NCI-H2196 (cell line): Measurements from ENCODE around the gene BHLHE23.
"Not testable (repeated sequence)": the region's sequence is repeated elsewhere in the genome, so short reads cannot be mapped to it uniquely, and the experiment has no call there.

Experiments
- DNase-seq: peaks from one replicate; lab custom pipeline; 2025; ENCODE audit not compliant: unreplicated experiment; lab: John Stamatoyannopoulos, UW

BHLHE23 gene

DNA sequence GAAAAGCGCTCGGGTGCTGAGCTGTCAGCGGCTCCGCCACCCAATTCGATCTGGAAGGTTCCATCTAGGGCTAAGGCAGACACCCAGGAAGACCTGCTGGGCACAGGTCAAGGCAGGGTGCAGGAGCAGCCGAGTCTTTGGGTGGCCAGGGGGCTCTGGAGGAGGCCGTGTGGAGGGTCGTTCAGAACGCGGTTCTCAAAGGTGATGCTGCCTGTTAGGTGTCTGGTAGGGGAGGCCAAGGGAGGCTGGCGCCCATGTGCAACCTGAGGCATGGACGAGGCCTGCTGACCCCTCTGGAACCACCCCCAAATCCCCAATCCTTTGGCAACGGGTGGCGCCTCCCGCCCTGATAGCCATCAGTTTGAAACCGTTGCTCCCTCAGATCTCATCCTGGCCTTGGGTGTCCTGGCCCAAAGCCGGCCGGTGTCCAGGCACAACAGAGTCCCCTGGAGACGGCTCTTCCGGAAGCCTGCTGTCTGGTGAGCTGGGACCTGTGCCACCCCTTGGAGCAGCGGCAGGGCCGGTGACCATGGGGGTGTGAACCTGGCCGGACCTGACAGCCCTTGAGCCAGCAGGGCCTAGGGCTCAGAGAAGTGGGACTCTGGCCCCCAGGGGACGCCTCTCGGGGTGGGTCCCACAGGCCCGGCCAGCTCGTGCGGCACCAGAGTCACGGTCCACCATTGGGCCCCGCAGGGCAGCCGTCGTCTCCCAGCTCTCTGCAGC, 43.7 kb downstream of the BHLHE23 start:
- no peak for DNase-seq

DNA sequence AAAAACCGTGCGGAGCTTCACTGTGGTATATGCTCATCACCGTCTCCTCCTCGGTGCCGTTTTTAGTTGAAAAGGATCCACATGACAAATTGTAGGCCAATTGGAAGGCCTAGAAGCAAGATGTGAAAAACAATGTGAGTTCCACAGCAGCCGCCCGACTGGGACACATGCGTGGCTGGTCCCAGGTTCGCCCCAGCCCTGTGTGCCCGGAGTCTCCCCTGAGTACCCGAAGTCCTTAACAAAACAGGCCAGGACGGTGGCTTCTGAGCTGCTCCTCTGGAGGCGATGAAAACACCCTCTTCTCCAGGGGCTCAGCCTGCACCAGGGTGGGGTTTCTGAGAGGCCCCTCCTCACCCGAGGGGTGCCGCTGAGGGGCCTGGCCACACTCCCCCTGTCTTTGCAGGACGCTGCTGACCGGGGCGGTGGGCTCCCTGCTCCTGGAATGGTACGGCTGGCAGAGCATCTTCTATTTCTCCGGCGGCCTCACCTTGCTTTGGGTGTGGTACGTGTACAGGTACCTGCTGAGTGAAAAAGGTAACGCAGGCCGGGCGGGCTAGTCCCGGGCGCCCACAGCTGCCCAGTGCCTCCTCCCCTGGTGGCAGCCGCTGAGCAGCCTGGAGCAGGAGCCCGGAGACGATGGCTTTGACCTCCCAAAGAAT, 44.4 kb downstream of the BHLHE23 start:
- no peak for DNase-seq

DNA sequence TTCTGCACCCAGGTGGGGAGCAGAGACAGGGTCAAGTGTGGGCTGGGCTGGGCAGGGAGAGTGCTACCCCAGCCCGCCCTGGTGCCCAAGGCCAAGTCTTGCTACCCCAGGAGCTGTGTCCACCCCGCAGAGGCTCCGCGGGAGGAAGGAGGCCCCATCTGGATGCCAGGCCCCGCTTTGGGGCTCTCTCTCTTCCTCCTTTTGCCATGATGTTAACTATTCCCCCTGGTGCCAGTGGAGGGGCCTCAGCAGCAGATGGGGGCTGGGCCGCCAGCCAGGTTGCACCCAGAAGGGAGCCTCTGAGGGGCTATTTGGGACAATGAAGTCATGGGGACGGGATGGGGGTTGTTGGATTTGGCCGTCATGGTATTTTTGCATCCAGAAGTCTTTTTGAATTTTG, 45.0 kb downstream of the BHLHE23 start:
- no peak for DNase-seq

DNA sequence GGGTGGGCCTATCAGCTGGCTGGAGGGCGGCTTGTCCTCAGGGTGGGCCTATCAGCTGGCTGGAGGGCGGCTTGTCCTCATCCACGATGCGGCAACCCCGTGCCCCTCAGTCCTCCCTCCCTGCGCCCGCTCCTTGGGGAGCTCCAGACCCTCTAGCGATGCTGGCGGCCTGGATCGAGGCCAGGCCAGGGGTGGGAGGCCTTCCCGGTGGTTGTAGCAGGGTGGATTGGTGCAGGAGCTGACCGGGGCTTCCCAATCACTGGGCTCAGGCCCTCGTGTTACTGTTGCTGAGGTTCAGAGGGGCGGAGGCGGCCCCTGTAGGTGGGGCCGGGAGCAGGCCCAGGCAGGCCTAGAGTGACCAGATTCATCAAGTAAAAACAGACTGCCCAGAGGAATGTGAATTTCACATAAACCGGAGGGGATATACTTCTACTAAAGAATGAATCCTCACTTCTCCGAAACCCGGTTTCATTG, 45.4 kb downstream of the BHLHE23 start:
- no peak for DNase-seq

DNA sequence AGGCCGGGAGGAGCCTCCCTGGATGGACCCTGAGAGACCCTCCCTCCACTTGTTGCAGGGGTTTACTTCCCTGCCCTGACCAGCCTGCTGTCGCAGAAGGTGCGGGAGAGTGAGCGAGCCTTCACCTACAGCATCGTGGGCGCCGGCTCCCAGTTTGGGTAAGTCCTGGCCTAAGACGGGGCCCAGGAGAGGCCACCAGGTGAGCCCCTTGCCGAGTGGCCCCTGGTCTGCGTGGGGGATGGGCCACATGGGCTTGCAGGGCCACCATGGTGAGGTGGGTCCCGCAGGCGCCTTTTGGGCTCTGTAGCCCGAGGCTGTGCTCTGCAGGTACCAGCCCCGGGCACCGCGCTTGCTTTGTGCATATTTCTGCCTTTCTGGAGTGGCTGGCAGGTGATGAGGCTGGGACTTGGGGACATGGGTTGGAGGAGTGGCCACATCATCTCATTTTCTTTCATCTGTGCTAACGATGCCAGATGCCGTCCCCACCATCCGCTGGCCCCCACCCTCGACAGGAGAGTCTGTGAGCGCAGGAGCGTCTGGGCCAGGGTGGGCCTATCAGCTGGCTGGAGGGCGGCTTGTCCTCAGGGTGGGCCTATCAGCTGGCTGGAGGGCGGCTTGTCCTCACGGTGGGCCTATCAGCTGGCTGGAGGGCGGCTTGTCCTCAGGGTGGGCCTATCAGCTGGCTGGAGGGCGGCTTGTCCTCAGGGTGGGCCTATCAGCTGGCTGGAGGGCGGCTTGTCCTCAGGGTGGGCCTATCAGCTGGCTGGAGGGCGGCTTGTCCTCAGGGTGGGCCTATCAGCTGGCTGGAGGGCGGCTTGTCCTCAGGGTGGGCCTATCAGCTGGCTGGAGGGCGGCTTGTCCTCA, 46.1 kb downstream of the BHLHE23 start:
- DNase-seq = not testable (repeated sequence)

DNA sequence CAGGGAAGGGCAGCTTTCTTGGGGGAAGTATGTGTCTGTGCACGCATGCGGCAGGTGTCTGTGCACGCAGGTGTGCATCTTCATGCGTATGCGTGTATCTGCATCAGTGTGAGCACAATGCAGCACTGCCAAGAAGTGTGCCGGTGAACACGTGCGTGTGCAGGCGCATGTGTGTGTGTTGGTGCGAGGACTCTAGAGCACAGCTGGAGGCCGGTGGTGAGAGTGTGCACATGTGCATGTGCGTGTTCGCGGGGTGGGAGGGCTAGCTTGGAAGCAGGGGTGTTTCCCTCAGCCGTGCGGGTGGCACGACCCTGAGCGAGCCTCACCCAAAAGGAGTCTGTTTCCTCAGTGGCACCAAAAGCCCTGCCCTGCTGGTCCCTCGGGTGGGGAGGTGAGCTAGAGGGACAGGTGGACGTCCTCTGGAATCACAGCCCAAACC, 46.7 kb downstream of the BHLHE23 start:
- no peak for DNase-seq

DNA sequence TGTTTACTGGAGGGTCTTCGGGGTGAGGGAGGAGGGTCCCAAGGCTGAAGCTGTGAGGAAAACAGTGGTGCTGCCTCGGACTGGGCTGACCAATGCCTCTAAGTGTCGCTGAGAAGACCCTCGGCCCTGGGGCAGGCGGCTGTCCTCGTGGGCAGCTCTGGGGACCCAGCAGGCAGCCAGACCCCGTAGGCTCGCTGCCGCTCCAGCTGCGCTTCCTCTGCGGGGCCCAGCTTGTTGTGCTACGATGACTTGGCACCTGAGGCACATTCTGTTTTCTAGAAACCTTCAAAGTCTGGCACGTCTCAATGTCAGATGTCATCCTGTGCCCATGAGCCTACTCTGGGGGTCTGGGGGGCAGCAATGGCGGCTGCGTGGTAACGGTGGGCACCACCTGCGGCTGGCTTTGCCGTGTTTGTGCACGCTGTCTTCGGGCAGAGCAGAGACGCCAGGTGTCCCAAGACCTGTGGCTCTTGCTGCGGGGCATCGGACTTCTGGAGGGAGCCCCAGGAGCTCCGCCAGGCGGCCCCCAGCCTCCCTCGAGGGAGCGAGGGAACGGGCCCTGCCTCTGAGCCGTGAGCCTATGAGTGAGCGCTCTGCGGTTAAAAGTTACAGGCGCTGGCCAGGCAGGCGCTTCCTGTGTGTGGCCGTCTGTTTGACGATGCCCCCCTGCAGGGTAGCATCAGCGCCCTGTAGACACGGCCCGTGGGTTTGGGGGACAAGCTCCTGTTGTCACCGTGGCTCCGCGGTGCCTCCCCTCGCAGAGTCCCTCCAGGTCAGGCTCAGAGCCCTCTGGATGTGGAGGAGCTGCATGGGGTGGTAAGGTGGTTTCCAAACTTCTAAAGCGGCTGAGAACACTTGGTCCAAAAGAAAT, 47.4 kb downstream of the BHLHE23 start:
- DNase-seq = no peak

DNA sequence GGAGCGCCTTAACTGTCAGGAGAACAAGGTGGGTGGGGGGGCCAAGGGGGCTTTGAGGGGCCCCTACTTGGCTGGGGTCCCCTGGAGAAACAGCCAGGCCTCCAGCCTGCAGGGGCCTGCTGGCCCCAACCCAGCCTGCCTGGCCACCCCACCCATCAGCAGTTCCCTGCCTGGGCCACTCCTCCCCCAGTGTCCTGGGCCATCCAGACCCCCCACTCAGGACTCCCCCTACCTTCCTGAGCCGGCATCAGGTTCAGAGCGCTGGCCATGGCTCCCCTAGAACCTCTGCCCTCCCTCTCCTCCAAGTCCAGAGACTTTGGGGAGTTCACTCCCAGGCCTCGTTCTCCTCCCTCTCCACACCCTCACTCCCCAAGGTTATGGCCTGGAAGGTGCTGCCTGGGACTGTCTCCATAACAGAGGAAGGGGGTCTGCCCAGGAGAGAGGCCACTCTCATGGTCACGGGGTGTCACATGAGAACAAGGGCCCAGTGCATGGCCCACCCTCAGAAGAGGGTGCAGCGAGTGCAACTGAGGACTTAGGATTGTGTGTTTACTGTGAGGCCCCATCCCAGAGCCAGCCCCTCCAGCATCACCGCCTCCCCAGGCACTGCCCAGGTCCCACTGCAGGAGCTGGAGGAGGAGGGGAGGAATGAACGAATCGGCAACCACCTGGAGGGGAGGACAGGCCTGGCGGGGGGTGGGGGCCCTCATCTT, 48.2 kb downstream of the BHLHE23 start:
- no peak for DNase-seq

DNA sequence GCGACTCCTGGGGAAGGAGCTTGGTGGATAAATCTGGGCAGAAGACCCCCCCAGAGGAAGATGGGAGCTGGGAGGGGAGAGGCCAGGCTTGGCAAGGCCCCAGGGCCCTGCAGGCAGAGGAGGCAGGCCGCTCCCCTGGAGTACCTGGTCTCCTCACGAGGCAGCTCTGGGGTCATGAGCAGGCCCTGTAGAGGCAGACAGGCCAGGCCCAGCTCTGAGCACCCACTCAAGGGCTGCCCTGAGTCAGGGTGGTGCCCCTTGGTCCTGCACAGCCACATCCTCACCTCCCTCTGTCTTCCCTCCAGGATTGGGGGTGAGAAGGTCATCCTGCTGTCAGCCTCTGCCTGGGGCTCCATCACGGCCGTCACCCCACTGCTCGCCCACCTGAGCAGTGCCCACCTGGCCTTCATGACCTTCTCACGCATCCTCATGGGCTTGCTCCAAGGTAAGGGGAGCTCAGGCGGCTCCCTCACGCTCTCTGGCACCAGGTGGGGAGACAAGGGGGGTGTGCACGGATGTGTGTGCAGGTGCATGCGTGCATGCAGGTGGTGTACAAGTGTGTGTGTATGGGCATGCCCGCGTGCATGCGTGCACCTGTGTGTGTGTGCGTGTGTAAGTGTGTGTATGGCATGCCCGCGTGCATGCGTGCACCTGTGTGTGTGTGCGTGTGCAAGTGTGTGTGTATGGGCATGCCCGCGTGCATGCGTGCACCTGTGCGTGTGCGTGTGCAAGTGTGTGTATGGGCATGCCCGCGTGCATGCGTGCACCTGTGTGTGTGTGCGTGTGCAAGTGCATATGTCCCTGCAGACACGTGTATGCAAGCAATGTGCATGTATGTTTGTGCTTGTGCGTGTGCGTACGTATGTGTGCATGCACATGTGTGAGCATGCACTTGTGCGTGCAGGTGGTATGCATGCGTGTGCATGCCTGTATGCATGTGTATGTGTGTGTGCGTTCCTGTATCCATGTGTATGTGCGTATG, 49.3 kb downstream of the BHLHE23 start:
- DNase-seq = no peak

DNA sequence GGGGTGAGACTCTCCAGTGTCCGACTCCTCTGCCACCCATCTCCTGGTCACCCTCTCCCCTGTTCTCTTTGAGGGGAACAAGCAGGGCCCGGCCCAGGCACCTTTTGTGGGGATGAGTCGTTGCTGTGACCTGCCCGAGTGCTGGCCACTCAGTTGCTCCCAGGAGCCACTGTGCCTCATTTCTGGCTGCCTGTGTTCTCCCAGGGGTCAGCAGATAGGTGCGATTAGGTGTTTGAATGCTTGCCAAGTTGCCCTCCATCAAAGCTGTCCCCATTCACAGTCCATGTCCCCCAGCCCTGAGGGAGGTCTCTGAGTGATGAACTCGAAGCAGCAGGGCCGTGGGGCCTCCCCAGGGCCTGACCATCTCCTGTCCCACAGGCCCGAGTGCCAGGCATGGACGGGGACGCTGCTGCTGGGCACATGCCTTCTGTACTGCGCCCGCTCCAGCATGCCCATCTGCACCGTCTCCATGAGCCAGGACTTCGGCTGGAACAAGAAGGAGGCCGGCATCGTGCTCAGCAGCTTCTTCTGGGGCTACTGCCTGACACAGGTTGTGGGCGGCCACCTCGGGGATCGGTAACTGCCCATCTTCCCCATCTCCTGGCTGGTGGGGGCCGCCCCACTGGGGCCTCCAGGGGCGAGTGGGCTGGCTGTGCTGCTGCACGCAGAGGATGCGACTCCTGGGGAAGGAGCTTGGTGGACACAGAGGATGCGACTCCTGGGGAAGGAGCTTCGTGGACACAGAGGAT, 50.2 kb downstream of the BHLHE23 start:
- no peak for DNase-seq
